Aorta (tissue), 5 donors: ENCODE measurements around the gene ZNF317. TPM values are rescaled to one million over a fixed set of nuclear protein-coding genes. Genes with fewer than 3 reads are reported as not detected.

Experiments
- ATAC-seq: fragments of 200-7000 bp; cut with Tn5 transposase; one replicate; pipeline ENCODE4 v1.9.1; 2022; ENCODE audit warnings: moderate library complexity; ENCODE audit not compliant: low FRiP score
- DNase-seq, 2 donors: peaks; one replicate each; pipeline ENCODE4 v3.0.0-alpha.2; 2020
- H3K27ac ChIP-seq, 2 donors: one replicate each; pipeline ENCODE4 v1.5.1; 2013; ENCODE audit warnings: low read length in 2 of 2, mild to moderate bottlenecking in 2 of 2, moderate library complexity in 2 of 2, control low read depth in 1 of 2, inconsistent platforms in 1 of 2, low read depth in 1 of 2
- H3K27me3 ChIP-seq, 2 donors: one replicate each; pipeline ENCODE4 v1.6.1; 2013; ENCODE audit warnings: control low read depth in 1 of 2, low read length in 1 of 2, mild to moderate bottlenecking in 1 of 2, moderate library complexity in 1 of 2; ENCODE audit not compliant: insufficient read depth in 2 of 2, control insufficient read depth in 1 of 2
- H3K36me3 ChIP-seq, 2 donors: one replicate each; pipeline ENCODE4 v1.6.1; 2013; ENCODE audit warnings: control low read depth in 1 of 2, low read length in 1 of 2, mild to moderate bottlenecking in 1 of 2; ENCODE audit not compliant: insufficient read depth in 2 of 2, control insufficient read depth in 1 of 2
- H3K4me1 ChIP-seq, 2 donors: one replicate each; pipeline ENCODE4 v1.6.1; 2013; ENCODE audit warnings: low read length in 2 of 2, control low read depth in 1 of 2, mild to moderate bottlenecking in 1 of 2, moderate library complexity in 1 of 2; ENCODE audit not compliant: insufficient read depth in 2 of 2, control insufficient read depth in 1 of 2
- H3K4me3 ChIP-seq, 2 donors: one replicate each; pipeline ENCODE4 v1.5.1; 2013; ENCODE audit warnings: low read length in 2 of 2, control low read depth in 1 of 2, mild to moderate bottlenecking in 1 of 2
- H3K9me3 ChIP-seq: one replicate; pipeline ENCODE4 v1.6.1; 2013; ENCODE audit warnings: mild to moderate bottlenecking, low read length; ENCODE audit not compliant: control insufficient read depth
- WGBS, 2 donors: extraction: QIAGEN DNeasy Blood & Tissue Kit; methylation state at CpG; one replicate each; pipeline ENCODE4 v1.1.7; 2013; 5-methylcytosine and 5-hydroxymethylcytosine counted together
- intact Hi-C, 2 donors: fragments of 100-400 bp; cut with DNase I; formaldehyde crosslinking; loops; one replicate each; pipeline versions ENCODE4 v1.14.2 to v1.15.0; 2022
- polyA plus RNA-seq, 2 donors: library from polyadenylated mRNA; stranded (reverse); fragments of 200-250 nt; gene quantifications; one replicate each; pipeline ENCODE4 v1.2.3, GENCODE V29; 2013
- total RNA-seq, 2 donors: library from RNA; stranded (reverse); fragmentation: NEBNext Ultra II Directional; extraction: Animal tissue kit (Norgen Biotek cat#: 25700); gene quantifications; one replicate each; pipeline ENCODE4 v1.2.1, GENCODE V29; 2021
- donor health status: healthy with polysubstance abuse.
- donor health status: Bipolar disorder and iron deficiency.
- donor health status: DM: no; HTN: no; CAD: no.
- donor health status: DM: no; HTN: no; CAD: no.
- donor health status: DM: yes; HTN: yes; CAD: no.

Gene ZNF317
- total and polyA plus RNA-seq, 4 donors: 14.9 to 24.6 (median 19.5) TPM

- intact Hi-C loops: no loop called here
- H3K9me3 ChIP-seq: peaks cover 31% of the 10 kb centered on the region
- H3K4me1 ChIP-seq: no peaks in the 10 kb centered on the region
- no peak overlapping the region for H3K27ac ChIP-seq
- no peak for DNase-seq
- 83 to 95% methylated on average over 1 of the region's 1 CpG for WGBS, 2 donors
- no peak for ATAC-seq
- H3K4me3 ChIP-seq: no peak overlapping the region
- no peaks in the 10 kb centered on the region for H3K27me3 ChIP-seq
- peaks cover 33 to 40% of the 10 kb centered on the region in 2 donors for H3K36me3 ChIP-seq
Measured at GRCh38 chr19:9156304-9156703, 16.1 kb downstream of the ZNF317 start.

DNA sequence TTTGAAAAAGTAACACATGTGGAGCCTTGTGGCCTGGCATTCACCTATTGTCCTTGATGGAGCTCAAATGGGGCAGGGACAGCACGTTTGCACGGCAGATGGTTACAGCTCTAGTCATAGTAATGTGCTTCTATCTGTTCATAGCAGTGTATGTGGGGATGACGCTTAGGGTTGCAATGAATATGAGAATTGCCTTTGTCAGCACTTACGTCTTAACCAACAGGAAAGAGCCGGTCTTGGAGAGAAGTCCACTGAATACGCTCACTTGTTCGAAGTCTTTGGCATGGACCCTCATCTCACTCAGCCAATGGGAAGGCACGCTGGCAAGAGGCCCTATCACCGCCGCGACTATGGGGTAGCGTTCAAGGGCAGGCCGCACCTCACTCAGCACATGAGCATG, 19.7 kb downstream of the ZNF317 start:
- Histone ChIP-seq H3K4me3 (no peak overlapping the region), H3K4me1 (no peaks in the 10 kb centered on the region), H3K27me3 (no peaks in the 10 kb centered on the region), H3K27ac (no peak overlapping the region), H3K36me3 (peaks cover 38 to 57% of the 10 kb centered on the region in 2 donors), H3K9me3 (peaks cover 31% of the 10 kb centered on the region)
- DNase-seq (no peak), ATAC-seq (no peak)
- 97 to 98% methylated on average over 13 of the region's 13 CpGs for WGBS, 2 donors
- intact Hi-C loops: no loop called here

DNA sequence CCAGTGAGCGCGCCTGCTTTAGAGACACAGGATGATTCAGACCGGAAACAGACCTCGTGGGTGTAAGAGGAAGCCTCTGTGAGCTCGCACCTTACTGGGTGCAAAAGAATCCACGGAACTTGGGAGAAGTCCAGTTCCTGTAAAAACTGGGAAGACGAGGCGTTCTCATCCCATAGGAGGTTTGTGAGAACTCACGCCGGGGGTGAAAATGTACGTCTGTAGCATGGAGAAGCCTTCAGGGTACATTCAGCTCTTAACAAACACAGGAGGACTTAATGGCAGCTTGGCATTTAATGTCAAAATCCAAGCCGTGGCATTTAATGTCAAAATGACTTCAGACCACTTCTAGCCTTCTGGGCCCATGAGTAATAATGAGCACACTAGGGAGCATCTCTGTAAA, 21.2 kb downstream of the ZNF317 start:
- H3K4me3 ChIP-seq: no peak overlapping the region
- H3K9me3 ChIP-seq: peaks cover 23% of the 10 kb centered on the region
- ATAC-seq: no peak
- no peaks in the 10 kb centered on the region for H3K27me3 ChIP-seq
- no peak for DNase-seq
- peaks cover 32 to 54% of the 10 kb centered on the region in 2 donors for H3K36me3 ChIP-seq
- intact Hi-C loops: no loop called here
- WGBS, 2 donors: 98 to 99% methylated on average over 12 of the region's 12 CpGs
- H3K4me1 ChIP-seq: no peaks in the 10 kb centered on the region
- no peak overlapping the region for H3K27ac ChIP-seq

DNA sequence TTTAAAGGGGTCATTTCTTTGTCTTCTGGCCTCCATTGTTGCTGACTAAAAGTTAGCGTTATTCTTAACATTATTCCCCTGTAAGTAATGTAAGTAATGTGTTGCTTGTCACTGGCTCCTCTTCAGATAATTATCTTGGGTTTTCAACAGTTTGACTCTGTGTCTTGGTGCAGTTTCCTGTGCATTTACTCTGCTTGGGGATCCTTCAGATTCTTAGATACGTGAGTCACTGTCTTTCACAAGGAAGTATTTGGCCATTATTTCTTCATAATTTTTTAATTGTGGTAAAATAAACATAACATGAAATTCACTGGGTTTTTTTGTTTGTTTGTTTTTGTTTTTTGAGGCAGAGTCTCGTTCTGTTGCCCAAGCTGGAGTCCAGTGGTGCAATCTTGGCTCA, 25.1 kb downstream of the ZNF317 start:
- Histone ChIP-seq H3K27ac (no peak overlapping the region), H3K27me3 (no peaks in the 10 kb centered on the region), H3K9me3 (peaks cover 13% of the 10 kb centered on the region), H3K4me1 (no peaks in the 10 kb centered on the region), H3K36me3 (peaks cover 12 to 29% of the 10 kb centered on the region in 2 donors), H3K4me3 (no peak overlapping the region)
- DNase-seq (no peak), ATAC-seq (no peak)
- intact Hi-C loops: no loop called here
- 92 to 94% methylated on average over 3 of the region's 3 CpGs for WGBS, 2 donors

DNA sequence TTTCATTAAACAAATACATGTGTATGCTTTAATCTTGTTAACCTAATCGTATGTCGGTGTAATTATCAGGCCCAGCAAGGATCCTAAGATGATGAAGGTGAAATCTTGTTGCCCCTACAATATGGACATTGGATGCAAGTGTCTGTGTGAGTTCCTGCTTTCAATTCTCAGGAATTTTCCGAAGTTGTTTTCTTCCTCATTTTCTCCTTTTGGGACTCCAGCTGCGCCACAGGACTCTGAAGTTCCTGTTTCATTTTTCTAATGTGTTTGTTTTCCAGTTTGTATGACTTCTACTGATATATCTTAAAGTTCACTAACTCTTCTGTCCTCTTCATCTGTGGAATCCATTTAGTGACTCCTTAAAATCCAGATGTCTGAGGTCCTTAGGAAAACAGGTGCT, 26.6 kb downstream of the ZNF317 start:
- no peak overlapping the region for H3K4me3 ChIP-seq
- no peaks in the 10 kb centered on the region for H3K27me3 ChIP-seq
- no peak for ATAC-seq
- no peak for DNase-seq
- H3K36me3 ChIP-seq: peaks cover 2 to 20% of the 10 kb centered on the region in 2 donors
- 91 to 95% methylated on average over 4 of the region's 4 CpGs for WGBS, 2 donors
- intact Hi-C loops: no loop called here
- H3K27ac ChIP-seq: no peak overlapping the region
- H3K9me3 ChIP-seq: peaks cover 2% of the 10 kb centered on the region
- no peaks in the 10 kb centered on the region for H3K4me1 ChIP-seq

GRCh38 chr19:9171393-9171991, 31.3 kb downstream of the ZNF317 start:
- Histone ChIP-seq H3K36me3 (no peaks in the 10 kb centered on the region), H3K4me3 (no peak overlapping the region), H3K27ac (no peak overlapping the region), H3K9me3 (peaks cover 1% of the 10 kb centered on the region), H3K27me3 (no peaks in the 10 kb centered on the region), H3K4me1 (no peaks in the 10 kb centered on the region)
- no peak for DNase-seq
- intact Hi-C loops: no loop called here
- no peak for ATAC-seq
- 73 to 80% methylated on average over 6 of the region's 6 CpGs for WGBS, 2 donors

GRCh38 chr19:9175326-9175725, 35.1 kb downstream of the ZNF317 start:
- H3K27ac ChIP-seq: no peak overlapping the region
- DNase-seq (no peak), ATAC-seq (no peak)
- intact Hi-C loops: no loop called here
- no peak overlapping the region for H3K4me3 ChIP-seq
- no peaks in the 10 kb centered on the region for H3K36me3 ChIP-seq
- WGBS, 2 donors: 91 to 97% methylated on average over 5 of the region's 5 CpGs
- no peaks in the 10 kb centered on the region for H3K9me3 ChIP-seq
- H3K4me1 ChIP-seq: no peaks in the 10 kb centered on the region
- no peaks in the 10 kb centered on the region for H3K27me3 ChIP-seq

- DNase-seq (no peak), ATAC-seq (no peak)
- Histone ChIP-seq H3K36me3 (no peaks in the 10 kb centered on the region), H3K27me3 (no peaks in the 10 kb centered on the region), H3K9me3 (no peaks in the 10 kb centered on the region), H3K4me1 (no peaks in the 10 kb centered on the region), H3K27ac (no peak within 1 kb of the TSS), H3K4me3 (no peak within 1 kb of the TSS)
- WGBS, 2 donors: 63 to 64% methylated on average over 4 of the region's 4 CpGs
- intact Hi-C loops: no loop called here
Measured at GRCh38 chr19:9178901-9179300, 38.7 kb downstream of the ZNF317 start, which contains the start of gene OR7D2. TSS of gene OR7D2 (plus strand) at chr19:9178979. CDS start at chr19:9185782, 6,803 bp downstream.

DNA sequence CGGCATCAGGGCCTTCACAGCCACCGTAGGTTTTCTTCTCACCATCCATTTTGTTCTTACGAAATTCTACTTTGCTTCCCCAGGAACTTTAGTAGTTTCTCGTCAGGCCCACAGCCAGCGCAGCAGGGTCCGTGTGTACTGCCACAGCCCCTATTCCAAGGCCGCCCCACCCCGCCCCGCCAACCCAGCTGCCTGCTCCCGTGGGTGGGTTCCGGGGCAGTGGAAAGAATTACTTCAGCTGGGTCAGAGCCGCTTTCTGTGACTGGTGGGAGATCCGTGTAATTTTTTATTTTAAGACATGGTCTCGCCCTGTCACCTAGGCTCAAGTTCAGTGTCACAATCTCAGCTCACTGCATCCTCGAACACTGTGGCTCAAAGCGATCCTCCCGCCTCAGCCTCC, 42.8 kb downstream of the ZNF317 start:
- intact Hi-C loops: no loop called here
- Histone ChIP-seq H3K4me1 (no peaks in the 10 kb centered on the region), H3K36me3 (no peaks in the 10 kb centered on the region), H3K27ac (no peak overlapping the region), H3K9me3 (no peaks in the 10 kb centered on the region), H3K4me3 (no peak overlapping the region), H3K27me3 (no peaks in the 10 kb centered on the region)
- DNase-seq: no peak
- ATAC-seq: no peak
- 92 to 93% methylated on average over 17 of the region's 17 CpGs for WGBS, 2 donors
